Endothelial cell (in vitro differentiated cells): ENCODE results near the gene CXorf38. TPM values are rescaled to one million over a fixed set of nuclear protein-coding genes. Genes with fewer than 3 reads are reported as not detected.

ENCODE experiments used
- DNase-seq: peaks from one replicate; pipeline ENCODE4 v3.0.0; 2021; ENCODE audit warnings: low spot score
- H3K27ac Mint-ChIP-seq: one replicate; pipeline ENCODE4 v1.8.0; 2021; ENCODE audit warnings: mixed read lengths, inconsistent platforms; ENCODE audit not compliant: unreplicated experiment
- H3K27me3 Mint-ChIP-seq: one replicate; pipeline ENCODE4 v1.8.0; 2021; ENCODE audit warnings: mild to moderate bottlenecking, moderate library complexity, mixed read lengths, inconsistent platforms; ENCODE audit not compliant: unreplicated experiment
- H3K36me3 Mint-ChIP-seq: one replicate; pipeline ENCODE4 v1.8.0; 2021; ENCODE audit warnings: mild to moderate bottlenecking, low read depth, mixed read lengths, inconsistent platforms; ENCODE audit not compliant: unreplicated experiment
- H3K4me1 Mint-ChIP-seq: one replicate; pipeline ENCODE4 v1.8.0; 2021; ENCODE audit warnings: mild to moderate bottlenecking, mixed read lengths, inconsistent platforms; ENCODE audit not compliant: unreplicated experiment
- H3K4me3 Mint-ChIP-seq: one replicate; pipeline ENCODE4 v1.8.0; 2021; ENCODE audit warnings: mild to moderate bottlenecking, mixed read lengths, inconsistent platforms; ENCODE audit not compliant: unreplicated experiment
- H3K9me3 Mint-ChIP-seq: one replicate; pipeline ENCODE4 v1.8.0; 2021; ENCODE audit warnings: mixed read lengths, inconsistent platforms; ENCODE audit not compliant: unreplicated experiment
- CTCF ChIP-seq: fragments of 200-600 bp; sonication (generic); IDR thresholded peaks from one replicate; pipeline ENCODE4 v1.5.0; 2021; ENCODE audit warnings: antibody characterized with exemption; ENCODE audit not compliant: unreplicated experiment
- total RNA-seq: library from RNA; stranded (reverse); fragmentation: NEBNext Ultra II Directional; extraction: Animal tissue kit (Norgen Biotek cat#: 25700); gene quantifications from one replicate; pipeline ENCODE4 v1.2.1, GENCODE V29; 2021; ENCODE audit not compliant: unreplicated experiment

The CXorf38 gene
- total RNA-seq, 1 donor from 2014 or later, result 9.3 TPM

- H3K36me3 Mint-ChIP-seq, result peaks cover 18% of the 10 kb centered on the region
- no peak for DNase-seq
- no peaks in the 10 kb centered on the region for H3K9me3 Mint-ChIP-seq
- no peak for TF ChIP-seq CTCF
- no peak overlapping the region for H3K27ac Mint-ChIP-seq
- no peak overlapping the region for H3K4me3 Mint-ChIP-seq
- no peaks in the 10 kb centered on the region for H3K27me3 Mint-ChIP-seq
- H3K4me1 Mint-ChIP-seq, result no peaks in the 10 kb centered on the region
These were observed 18.9 kb downstream of the CXorf38 start for GRCh38 chrX:40628506-40628905.

- TF ChIP-seq CTCF, result no peak
- DNase-seq, result no peak
- H3K36me3 Mint-ChIP-seq, result peaks cover 5% of the 10 kb centered on the region
- no peak overlapping the region for H3K4me3 Mint-ChIP-seq
- no peak overlapping the region for H3K27ac Mint-ChIP-seq
- H3K4me1 Mint-ChIP-seq, result no peaks in the 10 kb centered on the region
- no peaks in the 10 kb centered on the region for H3K27me3 Mint-ChIP-seq
- H3K9me3 Mint-ChIP-seq, result no peaks in the 10 kb centered on the region
These were observed 22.1 kb downstream of the CXorf38 start for GRCh38 chrX:40625294-40625693.

GRCh38 chrX:40623665-40624064, 23.7 kb downstream of the CXorf38 start:
- Mint-ChIP-seq H3K9me3 (no peaks in the 10 kb centered on the region), H3K4me1 (no peaks in the 10 kb centered on the region)
- DNase-seq, result no peak

GRCh38 chrX:40623139-40623536, 24.2 kb downstream of the CXorf38 start, which contains the start of gene MPC1L:
Gene MPC1L (plus strand): TSS chrX:40623428. CDS start chrX:40623566, 138 bp downstream.
- no peaks in the 10 kb centered on the region for H3K4me1 Mint-ChIP-seq
- H3K9me3 Mint-ChIP-seq, result no peaks in the 10 kb centered on the region
- no peak within 1 kb of the TSS for H3K4me3 Mint-ChIP-seq
- TF ChIP-seq CTCF, result no peak
- no peak within 1 kb of the TSS for H3K27ac Mint-ChIP-seq
- H3K27me3 Mint-ChIP-seq, result no peaks in the 10 kb centered on the region
- peaks cover 4% of the 10 kb centered on the region for H3K36me3 Mint-ChIP-seq
- no peak for DNase-seq

More at GRCh38 chrX:40623665-40624064, 23.7 kb downstream of the CXorf38 start:
- Mint-ChIP-seq H3K27me3 (no peaks in the 10 kb centered on the region), H3K4me3 (no peak overlapping the region), H3K27ac (no peak overlapping the region), H3K36me3 (peaks cover 5% of the 10 kb centered on the region)
- TF ChIP-seq CTCF, result no peak

- Mint-ChIP-seq H3K27me3 (no peaks in the 10 kb centered on the region), H3K4me3 (no peak overlapping the region), H3K9me3 (no peaks in the 10 kb centered on the region), H3K27ac (no peak overlapping the region), H3K36me3 (no peaks in the 10 kb centered on the region), H3K4me1 (no peaks in the 10 kb centered on the region)
- DNase-seq, result no peak
- TF ChIP-seq CTCF, result no peak
These were observed 24.8 kb downstream of the CXorf38 start for GRCh38 chrX:40622479-40623138.
